SK-N-SH treated with all-trans-retinoic acid at 6 μM for 48 hours (cell line): ENCODE data around the gene PKP4.

Experiments
- ISL1 ChIP-seq: fragments of 250-450 bp; sonication (Bioruptor Pico); IDR thresholded peaks from 2 replicates; pipeline ENCODE4 v2.1.2; 2022; ENCODE audit warnings: mild to moderate bottlenecking, moderate library complexity
- RARB ChIP-seq: fragments of 250-450 bp; sonication (Bioruptor Pico); IDR thresholded peaks from 2 replicates; pipeline ENCODE4 v1.8.0; 2021; ENCODE audit warnings: mild to moderate bottlenecking, moderate library complexity
- SNAI2 ChIP-seq: fragments of 250-450 bp; sonication (Bioruptor Pico); IDR thresholded peaks from 2 replicates; pipeline ENCODE4 v1.5.0; 2020; ENCODE audit warnings: mild to moderate bottlenecking, moderate library complexity
- TCF4 ChIP-seq: fragments of 250-450 bp; sonication (Bioruptor Pico); IDR thresholded peaks from 2 replicates; pipeline ENCODE4 v1.8.0; 2021; ENCODE audit warnings: mild to moderate bottlenecking, moderate library complexity, borderline replicate concordance
- TOX ChIP-seq: fragments of 250-450 bp; sonication (Bioruptor Pico); IDR thresholded peaks from 2 replicates; pipeline ENCODE4 v1.8.0; 2021; ENCODE audit warnings: mild to moderate bottlenecking, moderate library complexity, borderline replicate concordance
- ZFP3 ChIP-seq: fragments of 250-450 bp; sonication (Bioruptor Pico); IDR thresholded peaks from 2 replicates; pipeline ENCODE4 v1.5.0; 2020; ENCODE audit warnings: mild to moderate bottlenecking, moderate library complexity
- ZFP30 ChIP-seq: fragments of 450-650 bp; formaldehyde crosslinking; IDR thresholded peaks from 2 replicates; pipeline ENCODE4 v1.5.0; 2022; ENCODE audit warnings: mild to moderate bottlenecking, moderate library complexity
- ZNF565 ChIP-seq: fragments of 450-650 bp; formaldehyde crosslinking; conservative IDR thresholded peaks from 2 replicates; pipeline ENCODE4 v1.5.0; 2020; ENCODE audit warnings: low read depth, mild to moderate bottlenecking, moderate library complexity
- TF ChIP-seq, protein P1 (sequence below): fragments of 250-450 bp; sonication (Bioruptor Pico); IDR thresholded peaks from 2 replicates; pipeline ENCODE4 v1.8.0; 2020; ENCODE audit warnings: mild to moderate bottlenecking, moderate library complexity, borderline replicate concordance
- TF ChIP-seq, protein P2 (sequence below): fragments of 250-450 bp; sonication (Bioruptor Pico); IDR thresholded peaks from 2 replicates; pipeline ENCODE4 v1.5.1; 2020; ENCODE audit warnings: low read depth, mild to moderate bottlenecking, moderate library complexity

DNA sequence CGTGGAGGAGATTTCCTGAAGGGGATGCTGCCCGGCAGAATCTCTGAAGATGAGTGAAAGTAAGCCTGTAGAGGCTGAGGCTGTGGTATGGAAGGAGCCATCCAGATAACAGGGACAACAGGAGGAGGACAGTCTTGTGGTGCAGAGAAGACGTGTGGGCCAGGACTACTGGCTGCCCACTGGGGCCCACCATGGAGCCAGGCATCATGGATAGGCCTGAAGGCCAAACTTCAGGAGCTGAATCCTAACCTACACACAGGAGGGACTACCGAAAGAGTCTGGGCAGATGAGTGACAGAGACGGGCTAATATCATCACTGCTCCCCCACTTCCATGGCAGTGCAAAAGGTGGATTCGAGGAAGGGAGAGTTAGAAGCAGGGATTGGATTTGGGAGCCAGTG lies 207.0 kb downstream of the PKP4 start:
- TF ChIP-seq, protein P1, sequence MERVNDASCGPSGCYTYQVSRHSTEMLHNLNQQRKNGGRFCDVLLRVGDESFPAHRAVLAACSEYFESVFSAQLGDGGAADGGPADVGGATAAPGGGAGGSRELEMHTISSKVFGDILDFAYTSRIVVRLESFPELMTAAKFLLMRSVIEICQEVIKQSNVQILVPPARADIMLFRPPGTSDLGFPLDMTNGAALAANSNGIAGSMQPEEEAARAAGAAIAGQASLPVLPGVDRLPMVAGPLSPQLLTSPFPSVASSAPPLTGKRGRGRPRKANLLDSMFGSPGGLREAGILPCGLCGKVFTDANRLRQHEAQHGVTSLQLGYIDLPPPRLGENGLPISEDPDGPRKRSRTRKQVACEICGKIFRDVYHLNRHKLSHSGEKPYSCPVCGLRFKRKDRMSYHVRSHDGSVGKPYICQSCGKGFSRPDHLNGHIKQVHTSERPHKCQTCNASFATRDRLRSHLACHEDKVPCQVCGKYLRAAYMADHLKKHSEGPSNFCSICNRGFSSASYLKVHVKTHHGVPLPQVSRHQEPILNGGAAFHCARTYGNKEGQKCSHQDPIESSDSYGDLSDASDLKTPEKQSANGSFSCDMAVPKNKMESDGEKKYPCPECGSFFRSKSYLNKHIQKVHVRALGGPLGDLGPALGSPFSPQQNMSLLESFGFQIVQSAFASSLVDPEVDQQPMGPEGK (CRISPR knock-in tag) = no peak
- TF ChIP-seq, protein P2, sequence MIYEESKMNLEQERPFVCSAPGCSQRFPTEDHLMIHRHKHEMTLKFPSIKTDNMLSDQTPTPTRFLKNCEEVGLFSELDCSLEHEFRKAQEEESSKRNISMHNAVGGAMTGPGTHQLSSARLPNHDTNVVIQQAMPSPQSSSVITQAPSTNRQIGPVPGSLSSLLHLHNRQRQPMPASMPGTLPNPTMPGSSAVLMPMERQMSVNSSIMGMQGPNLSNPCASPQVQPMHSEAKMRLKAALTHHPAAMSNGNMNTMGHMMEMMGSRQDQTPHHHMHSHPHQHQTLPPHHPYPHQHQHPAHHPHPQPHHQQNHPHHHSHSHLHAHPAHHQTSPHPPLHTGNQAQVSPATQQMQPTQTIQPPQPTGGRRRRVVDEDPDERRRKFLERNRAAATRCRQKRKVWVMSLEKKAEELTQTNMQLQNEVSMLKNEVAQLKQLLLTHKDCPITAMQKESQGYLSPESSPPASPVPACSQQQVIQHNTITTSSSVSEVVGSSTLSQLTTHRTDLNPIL (CRISPR knock-in tag) = no peak
- TF ChIP-seq TCF4 (no peak), RARB (CRISPR knock-in tag) (no peak), SNAI2 (CRISPR knock-in tag) (no peak), ZFP3 (CRISPR knock-in tag) (no peak), ZNF565 (CRISPR knock-in tag) (no peak), ISL1 (CRISPR knock-in tag) (no peak), TOX (no peak), ZFP30 (CRISPR knock-in tag) (no peak)
